H54 (cell line): ENCODE results near the gene PKNOX1.

Source experiments
- DNase-seq: peaks from one replicate; pipeline ENCODE4 v3.0.0; 2011; ENCODE audit warnings: low spot score, mixed read lengths; ENCODE audit not compliant: insufficient read length
- FAIRE-seq: peaks from 3 replicates; lab custom pipeline; 2011; peaks lifted over from hg19 to GRCh38; lab: Jason Lieb, UNC
- POLR2A ChIP-seq: IDR thresholded peaks from 2 replicates; pipeline ENCODE4 v1.6.1; 2011; ENCODE audit warnings: low read depth, mild to moderate bottlenecking, low read length

PKNOX1 gene

DNA sequence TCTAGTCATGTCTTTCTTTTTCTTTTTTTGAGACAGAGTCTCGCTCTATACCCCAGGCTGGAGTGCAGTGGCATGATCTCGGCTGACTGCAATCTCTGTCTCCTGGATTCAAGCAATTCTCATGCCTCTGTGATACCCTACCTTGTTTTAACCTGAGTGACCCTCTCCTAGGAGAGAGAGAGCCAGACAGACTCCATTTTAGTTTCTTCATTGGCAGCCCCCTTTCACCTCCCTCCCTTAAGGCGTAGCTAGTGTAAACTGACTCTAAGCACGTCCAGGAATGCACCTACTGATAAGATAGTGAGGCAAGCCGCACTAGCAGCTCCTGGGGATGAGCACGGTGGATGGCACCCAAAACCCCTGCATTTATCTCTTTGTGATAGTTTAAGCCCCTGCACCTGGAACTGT, 5.2 kb upstream of the PKNOX1 start:
- FAIRE-seq (no peak), DNase-seq (no peak)
- TF ChIP-seq POLR2A: no peak

- TF ChIP-seq POLR2A: no peak
- no peak for FAIRE-seq
Measured at GRCh38 chr21:42970946-42971653, 3.3 kb upstream of the PKNOX1 start.

DNA sequence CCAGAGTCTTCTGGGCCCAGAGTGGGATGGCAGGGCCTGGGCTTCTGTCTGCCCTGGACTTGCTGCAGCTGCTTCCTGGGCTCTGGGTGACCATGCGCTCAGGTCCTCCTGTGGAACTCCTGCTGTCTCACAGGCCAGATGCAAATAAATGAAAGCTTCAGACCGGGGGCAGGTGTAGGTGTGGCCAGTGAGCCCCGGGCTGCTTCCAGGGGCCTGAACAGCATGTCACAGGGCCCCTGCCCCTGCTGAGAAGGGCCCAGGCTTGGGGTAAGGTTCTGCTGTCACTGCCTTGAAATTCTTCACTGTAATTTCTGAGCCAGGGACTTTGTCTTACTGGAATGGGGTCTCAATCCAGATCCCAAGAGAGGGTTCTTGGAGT, 2.5 kb upstream of the PKNOX1 start:
- no peak for TF ChIP-seq POLR2A
- no peak for DNase-seq
- FAIRE-seq: no peak

More at GRCh38 chr21:42970946-42971653, 3.3 kb upstream of the PKNOX1 start:
- no peak for DNase-seq

- DNase-seq (no peak), FAIRE-seq (no peak)
- no peak for TF ChIP-seq POLR2A
Measured at GRCh38 chr21:42973309-42973990, 912 bp upstream of the PKNOX1 start.

- peak; percentile 69 for DNase-seq
- peak; percentile 62 for TF ChIP-seq POLR2A
- no peak for FAIRE-seq
Measured at GRCh38 chr21:42974832-42975820, 764 bp downstream of the PKNOX1 start.

DNA sequence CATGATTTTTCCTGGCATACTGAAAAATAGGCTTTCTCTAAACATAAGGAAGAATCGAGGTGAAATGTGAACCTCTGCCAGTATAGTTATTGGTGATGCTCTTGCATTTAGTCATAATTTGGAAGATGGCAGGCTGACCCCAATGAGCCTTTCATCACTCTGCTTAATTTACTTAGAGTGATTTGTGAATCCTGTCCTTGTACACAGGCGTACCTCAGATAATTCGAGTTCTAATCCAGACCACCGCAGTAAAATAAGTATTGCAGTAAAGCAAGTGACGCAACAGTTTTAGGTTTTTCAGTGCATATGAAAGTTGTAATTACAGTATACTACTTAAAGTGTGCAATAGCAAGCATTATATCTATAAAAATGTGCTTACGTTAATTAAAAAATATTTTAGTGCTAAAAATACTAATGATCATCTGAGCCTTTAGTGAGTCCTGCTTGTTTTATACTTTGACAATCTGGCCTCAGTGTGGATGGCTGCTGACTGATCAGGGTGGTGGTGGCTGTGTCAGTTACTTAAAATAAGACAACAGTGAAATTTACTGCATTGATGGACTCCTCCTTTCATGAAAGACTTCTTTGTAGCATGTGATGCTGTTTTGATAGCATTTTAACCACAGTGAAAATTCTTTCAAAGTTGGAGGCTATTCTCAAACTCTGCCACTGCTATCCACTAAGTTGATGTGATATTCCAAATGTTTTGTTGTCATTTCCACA, 1.7 kb downstream of the PKNOX1 start:
- TF ChIP-seq POLR2A: no peak
- FAIRE-seq (no peak), DNase-seq (no peak)

DNA sequence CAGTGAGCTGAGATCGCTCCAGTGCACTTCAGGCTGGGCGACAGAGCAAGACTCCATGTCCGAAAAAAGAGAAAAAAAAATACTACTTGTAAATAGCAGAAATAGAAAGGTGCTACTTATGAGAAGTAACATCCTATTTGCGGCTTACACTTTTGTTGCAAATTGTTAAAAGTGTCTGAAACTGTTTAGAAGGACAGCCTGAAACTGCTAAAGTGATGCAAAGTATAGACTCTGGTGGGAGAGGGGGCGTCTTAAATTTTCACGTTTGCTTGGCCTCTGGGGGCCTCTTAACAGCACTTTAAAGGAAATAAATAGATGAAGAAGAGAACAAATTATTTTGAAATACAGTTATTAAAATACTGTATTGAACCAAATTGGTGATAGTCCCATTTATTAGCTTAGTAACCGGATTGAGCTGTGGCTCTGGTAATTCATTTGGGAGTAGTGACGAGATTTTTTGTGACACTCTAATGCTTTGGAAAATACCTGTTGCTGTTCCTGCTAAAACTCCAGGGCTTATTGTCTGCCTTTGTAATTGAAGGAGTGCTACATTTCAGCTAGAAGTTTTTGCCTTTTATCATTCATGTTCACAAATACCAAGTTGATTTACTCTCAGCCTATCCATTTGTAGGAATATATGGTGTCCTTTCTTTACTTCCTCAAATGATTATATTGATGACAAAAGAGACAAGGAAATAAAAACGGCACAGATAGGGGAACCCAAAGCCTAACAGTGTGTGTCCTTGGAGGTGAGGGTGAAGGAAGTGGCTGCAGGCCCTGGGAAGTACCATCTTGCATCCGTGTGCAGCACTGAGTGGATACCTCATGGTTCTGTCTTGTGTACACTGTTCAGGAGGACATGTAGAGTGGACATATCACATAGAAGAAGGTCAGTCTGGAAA, 6.2 kb downstream of the PKNOX1 start:
- FAIRE-seq (no peak), DNase-seq (no peak)
- TF ChIP-seq POLR2A: no peak

DNA sequence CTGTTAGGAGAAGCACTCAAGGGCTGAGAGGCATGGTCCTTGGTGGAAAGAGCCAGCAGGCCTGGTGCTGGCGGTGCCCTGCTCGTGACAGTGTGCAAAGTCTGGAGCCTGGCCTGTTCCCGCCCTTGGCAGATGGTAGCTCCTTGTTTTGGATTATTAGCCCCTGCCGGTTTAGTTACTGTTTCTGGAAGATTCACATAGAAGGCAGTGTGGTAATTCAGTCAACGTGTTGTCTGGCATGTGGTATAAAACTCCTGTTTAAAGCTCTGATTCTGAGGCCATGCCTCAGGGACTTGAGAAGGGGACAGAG, 6.8 kb downstream of the PKNOX1 start:
- FAIRE-seq (no peak), DNase-seq (no peak)
- no peak for TF ChIP-seq POLR2A

DNA sequence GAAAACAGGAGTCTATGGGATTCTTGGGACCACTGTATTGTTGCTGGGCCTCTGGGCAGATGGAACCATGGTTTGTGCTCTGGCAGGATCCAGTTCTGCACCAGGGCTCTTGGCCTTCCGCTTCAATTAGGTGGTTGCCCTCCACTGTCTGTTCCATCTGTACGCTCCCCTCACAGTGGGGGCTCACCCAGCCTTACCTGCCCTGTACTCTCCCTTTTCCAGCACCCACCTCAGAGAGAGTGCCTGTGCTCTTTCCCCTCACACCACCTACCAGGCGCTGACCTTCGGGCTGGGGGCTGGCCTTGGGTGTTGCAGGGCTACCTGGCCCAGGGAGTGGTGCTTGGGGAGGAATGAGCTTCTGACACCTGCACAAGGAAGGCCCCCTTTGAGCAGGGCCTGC, 7.5 kb downstream of the PKNOX1 start:
- no peak for FAIRE-seq
- no peak for TF ChIP-seq POLR2A
- no peak for DNase-seq

GRCh38 chr21:42983103-42983502, 8.7 kb downstream of the PKNOX1 start:
- DNase-seq (no peak), FAIRE-seq (no peak)
- TF ChIP-seq POLR2A: no peak

DNA sequence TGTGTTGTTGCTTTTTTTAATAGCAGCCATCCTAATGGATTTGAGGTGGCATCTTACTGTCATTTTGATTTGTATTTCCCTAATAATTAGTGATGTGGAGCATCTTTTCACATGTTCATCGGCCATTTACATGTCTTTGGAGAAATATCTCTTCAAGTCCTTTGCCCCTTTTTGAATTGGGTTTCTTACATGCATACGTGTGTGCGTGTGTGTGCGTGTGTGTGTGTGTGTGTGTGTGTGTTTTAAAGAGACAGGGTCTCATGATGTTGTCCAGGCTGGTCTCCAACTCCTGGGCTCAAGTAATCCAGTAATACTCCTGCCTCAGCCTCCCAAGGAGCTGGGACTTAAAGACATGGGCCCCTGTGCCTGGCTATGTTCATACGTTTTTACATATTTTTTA, 9.5 kb downstream of the PKNOX1 start:
- no peak for TF ChIP-seq POLR2A
- no peak for FAIRE-seq
- DNase-seq: no peak

DNA sequence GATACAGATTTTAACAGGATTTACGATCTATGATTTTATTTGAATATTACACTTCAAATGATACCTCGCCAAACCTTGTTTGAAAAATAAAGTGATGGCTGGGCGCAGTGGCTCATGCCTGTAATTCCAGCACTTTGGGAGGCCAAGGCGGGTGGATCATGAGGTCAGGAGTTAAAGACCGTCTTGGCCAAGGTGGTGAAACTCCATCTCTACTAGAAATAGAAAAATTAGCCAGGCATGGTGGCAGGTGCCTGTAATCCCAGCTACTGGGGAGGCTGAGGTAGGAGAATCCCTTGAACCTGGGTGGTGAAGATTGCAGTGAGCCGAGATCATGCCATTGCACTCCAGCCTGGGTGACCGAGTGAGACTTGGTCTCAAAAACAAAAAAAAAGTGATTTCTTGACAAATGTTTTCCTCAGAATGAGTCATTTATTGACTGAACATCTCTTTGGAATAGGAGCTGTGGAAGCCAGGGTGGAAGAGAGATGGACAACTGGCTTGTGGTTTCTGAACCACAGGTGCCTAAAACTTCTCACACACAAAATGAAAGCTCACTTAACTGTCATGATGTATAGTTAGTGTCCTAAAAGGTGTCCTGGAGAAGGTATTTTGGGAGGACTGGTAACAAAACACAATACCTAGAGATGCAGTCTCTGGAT, 11.9 kb downstream of the PKNOX1 start:
- no peak for DNase-seq
- TF ChIP-seq POLR2A: no peak
- FAIRE-seq: no peak
